ENCODE data around the gene PRKCE. TPM values are rescaled to one million over a fixed set of nuclear protein-coding genes. Genes with fewer than 3 reads are reported as not detected.

The PRKCE gene
- total RNA-seq, 1 donor from 2014 or later = 18.4 TPM

DNA sequence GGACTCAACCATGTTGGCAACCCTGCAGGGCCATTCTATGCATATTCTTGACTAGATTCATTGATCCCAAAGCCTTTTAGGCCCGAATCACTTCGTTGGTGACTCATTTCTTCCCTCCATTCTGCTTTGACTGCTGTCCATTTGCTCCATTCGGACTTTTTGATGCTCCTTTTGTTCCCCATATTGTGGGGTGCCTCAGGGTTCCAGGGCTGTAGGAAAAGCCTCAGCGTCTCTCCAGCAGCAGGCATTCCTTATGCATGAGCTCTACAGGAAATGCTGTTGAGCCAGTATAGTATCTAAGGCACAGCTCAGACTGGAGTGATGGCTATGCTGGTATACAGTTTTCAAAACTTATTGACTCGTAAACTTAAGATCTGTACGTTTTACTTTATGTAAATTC lies 292.6 kb downstream of the PRKCE start:
- Mint-ChIP-seq H3K4me3 (no peak overlapping the region), H3K4me1 (peaks cover 39% of the 10 kb centered on the region), H3K27ac (peak overlapping the region; percentile 52), H3K9me3 (no peaks in the 10 kb centered on the region), H3K27me3 (ENCODE audit: low read depth) (no peaks in the 10 kb centered on the region), H3K36me3 (no peaks in the 10 kb centered on the region)
- DNase-seq (ENCODE audit: low spot score in 2 of 2, unreplicated experiment in 2 of 2) = no peak
- TF ChIP-seq, protein P1, sequence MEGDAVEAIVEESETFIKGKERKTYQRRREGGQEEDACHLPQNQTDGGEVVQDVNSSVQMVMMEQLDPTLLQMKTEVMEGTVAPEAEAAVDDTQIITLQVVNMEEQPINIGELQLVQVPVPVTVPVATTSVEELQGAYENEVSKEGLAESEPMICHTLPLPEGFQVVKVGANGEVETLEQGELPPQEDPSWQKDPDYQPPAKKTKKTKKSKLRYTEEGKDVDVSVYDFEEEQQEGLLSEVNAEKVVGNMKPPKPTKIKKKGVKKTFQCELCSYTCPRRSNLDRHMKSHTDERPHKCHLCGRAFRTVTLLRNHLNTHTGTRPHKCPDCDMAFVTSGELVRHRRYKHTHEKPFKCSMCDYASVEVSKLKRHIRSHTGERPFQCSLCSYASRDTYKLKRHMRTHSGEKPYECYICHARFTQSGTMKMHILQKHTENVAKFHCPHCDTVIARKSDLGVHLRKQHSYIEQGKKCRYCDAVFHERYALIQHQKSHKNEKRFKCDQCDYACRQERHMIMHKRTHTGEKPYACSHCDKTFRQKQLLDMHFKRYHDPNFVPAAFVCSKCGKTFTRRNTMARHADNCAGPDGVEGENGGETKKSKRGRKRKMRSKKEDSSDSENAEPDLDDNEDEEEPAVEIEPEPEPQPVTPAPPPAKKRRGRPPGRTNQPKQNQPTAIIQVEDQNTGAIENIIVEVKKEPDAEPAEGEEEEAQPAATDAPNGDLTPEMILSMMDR (IDR thresholded peaks at IDR 0.05; ENCODE audit: unreplicated experiment) = no peak

GRCh38 chr2:45945302-45945717 lies 293.8 kb downstream of the PRKCE start:
- no peak overlapping the region for H3K27ac Mint-ChIP-seq
- no peaks in the 10 kb centered on the region for H3K27me3 Mint-ChIP-seq (ENCODE audit: low read depth)
- no peaks in the 10 kb centered on the region for H3K36me3 Mint-ChIP-seq
- DNase-seq (ENCODE audit: low spot score in 2 of 2, unreplicated experiment in 2 of 2) = no peak
- TF ChIP-seq, protein P1 (IDR thresholded peaks at IDR 0.05; ENCODE audit: unreplicated experiment) = no peak
- no peaks in the 10 kb centered on the region for H3K9me3 Mint-ChIP-seq
- no peak overlapping the region for H3K4me3 Mint-ChIP-seq
- peaks cover 29% of the 10 kb centered on the region for H3K4me1 Mint-ChIP-seq

DNA sequence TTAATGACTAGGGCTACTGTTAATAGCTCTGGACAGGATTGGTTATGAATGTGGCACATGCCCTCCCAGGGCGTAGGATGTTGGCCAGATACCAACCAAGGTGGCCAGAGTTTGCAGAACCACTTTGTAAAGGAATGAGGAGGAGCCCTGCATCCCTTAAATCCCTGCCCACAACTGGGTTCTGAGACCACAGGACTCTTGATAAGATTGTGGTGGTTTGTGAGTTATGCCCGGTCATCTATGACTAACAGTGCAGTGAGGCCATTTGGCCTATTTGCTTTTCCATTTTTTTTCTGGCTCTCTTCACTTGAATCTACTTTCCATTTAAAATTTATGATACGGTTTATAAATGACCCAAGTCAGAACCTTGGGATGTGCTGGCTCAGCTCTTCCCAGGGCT lies 294.5 kb downstream of the PRKCE start:
- Mint-ChIP-seq H3K27me3 (ENCODE audit: low read depth) (no peaks in the 10 kb centered on the region), H3K36me3 (no peaks in the 10 kb centered on the region), H3K4me1 (peaks cover 28% of the 10 kb centered on the region), H3K27ac (no peak overlapping the region), H3K4me3 (no peak overlapping the region), H3K9me3 (no peaks in the 10 kb centered on the region)
- no peak for DNase-seq (ENCODE audit: low spot score in 2 of 2, unreplicated experiment in 2 of 2)
- TF ChIP-seq, protein P1 (IDR thresholded peaks at IDR 0.05; ENCODE audit: unreplicated experiment) = no peak

DNA sequence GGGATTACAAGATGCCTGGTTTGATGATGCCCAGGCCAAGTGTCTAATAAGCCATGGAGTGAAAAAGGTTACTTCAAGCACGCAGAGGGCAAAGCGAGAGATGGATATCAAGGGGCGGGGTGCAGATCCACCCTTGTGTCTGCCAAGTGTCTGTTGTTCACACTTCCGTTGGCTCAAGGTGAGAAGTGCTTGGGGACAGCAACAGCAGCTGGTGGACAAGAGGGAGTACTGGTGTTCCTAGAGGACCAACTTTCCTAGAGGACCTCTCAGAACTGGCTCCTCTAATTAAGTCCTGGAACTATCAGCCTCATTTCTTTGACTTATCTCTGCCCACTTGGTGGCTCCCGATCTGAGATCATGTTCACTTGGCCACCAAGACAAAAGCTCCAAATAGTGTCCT lies 299.1 kb downstream of the PRKCE start:
- Mint-ChIP-seq H3K4me3 (no peak overlapping the region), H3K27ac (no peak overlapping the region), H3K9me3 (no peaks in the 10 kb centered on the region), H3K36me3 (no peaks in the 10 kb centered on the region), H3K4me1 (no peaks in the 10 kb centered on the region), H3K27me3 (ENCODE audit: low read depth) (no peaks in the 10 kb centered on the region)
- DNase-seq (ENCODE audit: low spot score in 2 of 2, unreplicated experiment in 2 of 2) = no peak
- TF ChIP-seq, protein P1 (IDR thresholded peaks at IDR 0.05; ENCODE audit: unreplicated experiment) = no peak

GRCh38 chr2:45951025-45951727 lies 299.7 kb downstream of the PRKCE start:
- H3K4me3 Mint-ChIP-seq = no peak overlapping the region
- TF ChIP-seq, protein P1 (IDR thresholded peaks at IDR 0.05; ENCODE audit: unreplicated experiment) = no peak
- H3K27ac Mint-ChIP-seq = no peak overlapping the region
- H3K4me1 Mint-ChIP-seq = no peaks in the 10 kb centered on the region
- no peak for DNase-seq (ENCODE audit: low spot score in 2 of 2, unreplicated experiment in 2 of 2)
- no peaks in the 10 kb centered on the region for H3K9me3 Mint-ChIP-seq
- no peaks in the 10 kb centered on the region for H3K27me3 Mint-ChIP-seq (ENCODE audit: low read depth)
- no peaks in the 10 kb centered on the region for H3K36me3 Mint-ChIP-seq

Measured in mesothelial cell of epicardium (in vitro differentiated cells).